ENCODE results near the gene CUL1.

The CUL1 gene

GRCh38 chr7:148664324-148664723, 34.4 kb upstream of the CUL1 start:
- Mint-ChIP-seq H3K27me3 (ENCODE audit: low read depth, poor library complexity) (peaks cover 4% of the 10 kb centered on the region), H3K4me1 (peaks cover 30% of the 10 kb centered on the region), H3K4me3 (no peak overlapping the region), H3K27ac (peak overlapping the region; percentile 60), H3K9me3 (peaks cover 7% of the 10 kb centered on the region), H3K36me3 (ENCODE audit: low read depth) (no peaks in the 10 kb centered on the region)
- DNase-seq, result no peak
- TF ChIP-seq CTCF (IDR thresholded peaks at IDR 0.05), result no peak

- no peak for DNase-seq
- TF ChIP-seq CTCF (IDR thresholded peaks at IDR 0.05), result no peak
- Mint-ChIP-seq H3K4me3 (no peak overlapping the region), H3K9me3 (peaks cover 9% of the 10 kb centered on the region), H3K36me3 (ENCODE audit: low read depth) (no peaks in the 10 kb centered on the region), H3K27me3 (ENCODE audit: low read depth, poor library complexity) (peaks cover 4% of the 10 kb centered on the region), H3K4me1 (peaks cover 32% of the 10 kb centered on the region), H3K27ac (no peak overlapping the region)
These were observed 33.5 kb upstream of the CUL1 start for GRCh38 chr7:148665221-148665620.

- no peaks in the 10 kb centered on the region for H3K36me3 Mint-ChIP-seq (ENCODE audit: low read depth)
- peaks cover 23% of the 10 kb centered on the region for H3K4me1 Mint-ChIP-seq
- TF ChIP-seq CTCF (IDR thresholded peaks at IDR 0.05), result no peak
- H3K4me3 Mint-ChIP-seq, result no peak overlapping the region
- H3K27ac Mint-ChIP-seq, result peak overlapping the region; percentile 1
- no peaks in the 10 kb centered on the region for H3K27me3 Mint-ChIP-seq (ENCODE audit: low read depth, poor library complexity)
- DNase-seq, result no peak
- H3K9me3 Mint-ChIP-seq, result peaks cover 30% of the 10 kb centered on the region
These were observed 28.8 kb upstream of the CUL1 start for GRCh38 chr7:148669927-148670326.

GRCh38 chr7:148670374-148670773, 28.3 kb upstream of the CUL1 start:
- Mint-ChIP-seq H3K36me3 (ENCODE audit: low read depth) (no peaks in the 10 kb centered on the region), H3K4me1 (peaks cover 23% of the 10 kb centered on the region), H3K27ac (peak overlapping the region; percentile 1), H3K9me3 (peaks cover 26% of the 10 kb centered on the region), H3K27me3 (ENCODE audit: low read depth, poor library complexity) (no peaks in the 10 kb centered on the region), H3K4me3 (no peak overlapping the region)
- no peak for DNase-seq
- no peak for TF ChIP-seq CTCF (IDR thresholded peaks at IDR 0.05)

GRCh38 chr7:148670807-148671206, 27.9 kb upstream of the CUL1 start:
- no peak for TF ChIP-seq CTCF (IDR thresholded peaks at IDR 0.05)
- Mint-ChIP-seq H3K4me3 (no peak overlapping the region), H3K27me3 (ENCODE audit: low read depth, poor library complexity) (no peaks in the 10 kb centered on the region), H3K27ac (no peak overlapping the region), H3K9me3 (peaks cover 26% of the 10 kb centered on the region), H3K4me1 (peaks cover 23% of the 10 kb centered on the region), H3K36me3 (ENCODE audit: low read depth) (no peaks in the 10 kb centered on the region)
- DNase-seq, result no peak

- Mint-ChIP-seq H3K4me3 (no peak overlapping the region), H3K27me3 (ENCODE audit: low read depth, poor library complexity) (no peaks in the 10 kb centered on the region), H3K4me1 (peaks cover 15% of the 10 kb centered on the region), H3K36me3 (ENCODE audit: low read depth) (no peaks in the 10 kb centered on the region), H3K9me3 (peaks cover 23% of the 10 kb centered on the region), H3K27ac (no peak overlapping the region)
- no peak for DNase-seq
- no peak for TF ChIP-seq CTCF (IDR thresholded peaks at IDR 0.05)
These were observed 26.7 kb upstream of the CUL1 start for GRCh38 chr7:148672041-148672440.
